Right lobe of liver (tissue), 6 donors: ENCODE data around the gene DAPK2. TPM values are rescaled to one million over a fixed set of nuclear protein-coding genes. Genes with fewer than 3 reads are reported as not detected.

ENCODE experiments used
- ATAC-seq, 4 donors: fragments of 200-7000 bp; cut with Tn5 transposase; one replicate each; pipeline ENCODE4 v1.9.1; 2020; ENCODE audit warnings: mild to moderate bottlenecking in 4 of 4, moderate library complexity in 4 of 4
- DNase-seq, 3 donors: peaks; one replicate each; pipeline ENCODE4 v3.0.0-alpha.2; 2020
- H3K27ac ChIP-seq, 3 donors: fragments of 200-600 bp; one replicate each; pipeline ENCODE4 v1.8.0; 2022
- H3K27me3 ChIP-seq, 2 donors: fragments of 200-600 bp; one replicate each; pipeline ENCODE4 v1.8.0; 2022
- H3K36me3 ChIP-seq, 4 donors: fragments of 200-600 bp; sonication (generic) in 1 of 4; one replicate each; pipeline versions ENCODE4 v1.5.1 to v1.8.0; 2017 to 2022; ENCODE audit warnings: control low read depth in 1 of 4
- H3K4me1 ChIP-seq, 4 donors: fragments of 200-600 bp; sonication (generic) in 1 of 4; one replicate each; pipeline versions ENCODE4 v1.5.1 to v1.8.0; 2017 to 2022; ENCODE audit warnings: control low read depth in 1 of 4
- H3K4me3 ChIP-seq, 3 donors: fragments of 200-600 bp; one replicate each; pipeline ENCODE4 v1.8.0; 2022
- H3K9me3 ChIP-seq, 4 donors: fragments of 200-600 bp; sonication (generic) in 1 of 4; one replicate each; pipeline versions ENCODE4 v1.5.1 to v1.8.0; 2017 to 2022; ENCODE audit warnings: control low read depth in 1 of 4
- POLR2A ChIP-seq: fragments of 450-650 bp; IDR thresholded peaks from one replicate; pipeline ENCODE4 v1.6.1; 2017; ENCODE audit warnings: antibody characterized with exemption, mild to moderate bottlenecking
- WGBS: methylation state at CpG from one replicate; pipeline ENCODE4 v1.1.6; 2018; ENCODE audit warnings: low coverage, low lambda C conversion rate; ENCODE audit not compliant: insufficient coverage; ENCODE audit errors: missing lambda C conversion rate; 5-methylcytosine and 5-hydroxymethylcytosine counted together
- intact Hi-C, 2 donors: fragments of 100-400 bp; cut with DNase I; formaldehyde crosslinking; loops; one replicate each; pipeline versions ENCODE4 v1.11.2 to v1.14.1; 2022
- total RNA-seq, 6 experiments: library from RNA; depleted of rRNA in 2 of 6; stranded (reverse); fragments of >200 nt in 2 of 6; fragmentation: NEBNext Ultra II Directional in 3 of 6; extraction: Animal tissue kit (Norgen Biotek cat#: 25700) in 3 of 6; gene quantifications; one replicate each; pipeline versions ENCODE4 v1.1.0 to v1.2.4, GENCODE V29; 2016 to 2023
- TF ChIP-seq, protein P1 (sequence below), 4 donors: fragments of 200-600 bp in 3 of 4; fragments of 450-650 bp in 1 of 4; IDR thresholded peaks; one replicate each; pipeline versions ENCODE4 v1.5.1 to v1.8.0; 2016 to 2022; ENCODE audit warnings: antibody characterized with exemption in 4 of 4, mild to moderate bottlenecking in 2 of 4
- donor health status: DM: no; HTN: yes; CAD: no.
- donor health status: DM: no; HTN: no; CAD: no.
- donor health status: DM: no; HTN: no; CAD: no.
- donor health status: DM: no; HTN: yes; CAD: no.
- donor health status: DM: no; HTN: yes; CAD: no.

Gene DAPK2
- total RNA-seq, 6 experiments from 2014 or later, result 1.5 to 11.5 (median 4.7) TPM

DNA sequence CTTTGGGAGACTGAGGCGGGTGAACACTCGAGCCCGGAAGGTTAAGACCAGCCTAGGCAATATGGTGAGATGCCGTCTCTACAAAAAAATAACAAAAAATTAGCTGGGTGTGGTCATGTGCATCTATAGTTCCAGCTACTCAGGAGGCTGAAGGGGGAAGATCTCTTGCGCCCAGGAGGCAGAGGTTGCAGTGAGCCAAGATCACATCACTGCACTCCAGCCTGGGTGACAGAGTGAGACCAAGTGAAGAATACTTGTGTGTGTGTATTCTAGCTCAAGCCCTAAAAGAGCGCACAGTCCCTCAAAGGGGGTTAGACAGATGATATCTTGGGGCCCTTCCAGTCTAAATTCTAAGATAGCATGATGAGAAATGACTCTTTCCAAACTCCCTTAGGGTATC lies 23.7 kb downstream of the DAPK2 start:
- Histone ChIP-seq H3K27ac (no peak overlapping the region), H3K4me3 (no peak overlapping the region), H3K36me3 (no peaks in the 10 kb centered on the region), H3K9me3 (no peaks in the 10 kb centered on the region), H3K27me3 (no peaks in the 10 kb centered on the region), H3K4me1 (peaks cover 0 to 45% (median 16%) of the 10 kb centered on the region in 4 donors)
- intact Hi-C loops, result no loop called here
- 100% methylated on average over 4 of the region's 6 CpGs for WGBS
- DNase-seq (no peak), ATAC-seq (no peak)
- TF ChIP-seq POLR2A, result no peak
- TF ChIP-seq, protein P1, sequence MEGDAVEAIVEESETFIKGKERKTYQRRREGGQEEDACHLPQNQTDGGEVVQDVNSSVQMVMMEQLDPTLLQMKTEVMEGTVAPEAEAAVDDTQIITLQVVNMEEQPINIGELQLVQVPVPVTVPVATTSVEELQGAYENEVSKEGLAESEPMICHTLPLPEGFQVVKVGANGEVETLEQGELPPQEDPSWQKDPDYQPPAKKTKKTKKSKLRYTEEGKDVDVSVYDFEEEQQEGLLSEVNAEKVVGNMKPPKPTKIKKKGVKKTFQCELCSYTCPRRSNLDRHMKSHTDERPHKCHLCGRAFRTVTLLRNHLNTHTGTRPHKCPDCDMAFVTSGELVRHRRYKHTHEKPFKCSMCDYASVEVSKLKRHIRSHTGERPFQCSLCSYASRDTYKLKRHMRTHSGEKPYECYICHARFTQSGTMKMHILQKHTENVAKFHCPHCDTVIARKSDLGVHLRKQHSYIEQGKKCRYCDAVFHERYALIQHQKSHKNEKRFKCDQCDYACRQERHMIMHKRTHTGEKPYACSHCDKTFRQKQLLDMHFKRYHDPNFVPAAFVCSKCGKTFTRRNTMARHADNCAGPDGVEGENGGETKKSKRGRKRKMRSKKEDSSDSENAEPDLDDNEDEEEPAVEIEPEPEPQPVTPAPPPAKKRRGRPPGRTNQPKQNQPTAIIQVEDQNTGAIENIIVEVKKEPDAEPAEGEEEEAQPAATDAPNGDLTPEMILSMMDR (IDR thresholded peaks at IDR 0.05), result no peak

DNA sequence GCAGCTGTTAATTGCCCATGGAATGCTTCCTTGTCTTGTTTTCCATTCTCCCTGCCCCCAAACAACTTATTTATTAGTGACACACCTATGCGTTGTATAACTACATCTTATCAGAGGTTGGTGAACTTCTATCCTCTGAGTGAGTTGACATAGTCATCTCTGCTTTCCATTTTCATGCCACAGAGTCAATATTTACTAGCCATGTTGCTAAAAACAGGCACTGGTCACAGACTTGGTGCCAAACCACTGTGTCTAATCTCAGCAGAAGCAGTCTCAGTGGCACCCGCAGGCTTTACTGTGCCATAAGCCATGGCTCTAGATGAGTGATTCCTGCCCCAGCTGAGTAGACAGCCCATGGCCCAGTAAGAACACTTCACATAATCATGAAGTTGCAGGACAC lies 26.5 kb downstream of the DAPK2 start:
- WGBS, result 29% methylated on average over 2 of the region's 2 CpGs
- intact Hi-C loops, result no loop called here
- ATAC-seq, result peak; percentile 74 to 85 (median 80)
- DNase-seq, result peak; percentile 55 to 70 (median 68)
- Histone ChIP-seq H3K27me3 (no peaks in the 10 kb centered on the region), H3K4me3 (no peak overlapping the region), H3K27ac (peak overlapping the region in 1 of 3 donors; percentile 30), H3K36me3 (no peaks in the 10 kb centered on the region), H3K9me3 (no peaks in the 10 kb centered on the region), H3K4me1 (peaks cover 0 to 42% (median 13%) of the 10 kb centered on the region in 4 donors)
- TF ChIP-seq, protein P1 (IDR thresholded peaks at IDR 0.05), result no peak
- TF ChIP-seq POLR2A, result no peak

DNA sequence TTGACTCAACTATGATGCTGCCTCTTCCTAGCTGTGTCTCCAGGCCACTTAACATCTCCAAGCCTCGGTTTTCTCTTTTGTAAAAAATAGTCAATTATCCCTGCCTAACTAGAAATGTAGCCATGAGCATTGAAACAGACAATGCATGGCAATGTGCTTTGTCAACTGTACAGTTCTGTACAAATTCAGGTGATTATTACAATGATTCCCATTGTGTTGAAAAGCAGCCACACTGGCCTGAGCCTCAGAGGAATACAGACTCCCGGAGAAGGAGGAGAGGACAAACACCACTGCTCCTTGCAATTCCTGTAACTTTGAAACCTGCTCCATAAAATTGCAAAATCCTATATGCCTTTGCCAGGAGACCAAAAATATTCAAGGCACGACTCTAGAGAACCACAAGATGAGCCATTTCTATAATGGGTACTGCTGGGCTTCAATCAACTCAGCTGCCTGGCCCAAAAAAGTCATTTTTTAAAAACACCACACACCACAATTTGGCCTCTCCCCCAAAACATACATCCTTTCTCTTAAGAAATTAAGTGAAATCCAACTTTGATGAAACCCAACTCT lies 28.6 kb downstream of the DAPK2 start:
- 79% methylated on average over 2 of the region's 3 CpGs for WGBS
- TF ChIP-seq, protein P1 (IDR thresholded peaks at IDR 0.05), result no peak
- TF ChIP-seq POLR2A, result no peak
- intact Hi-C loops, result no loop called here
- ATAC-seq (no peak), DNase-seq (no peak)
- H3K27me3 ChIP-seq, result no peaks in the 10 kb centered on the region
- H3K9me3 ChIP-seq, result no peaks in the 10 kb centered on the region
- H3K4me1 ChIP-seq, result peaks cover 0 to 49% (median 14%) of the 10 kb centered on the region in 4 donors
- no peak overlapping the region for H3K27ac ChIP-seq
- no peak overlapping the region for H3K4me3 ChIP-seq
- H3K36me3 ChIP-seq, result no peaks in the 10 kb centered on the region

DNA sequence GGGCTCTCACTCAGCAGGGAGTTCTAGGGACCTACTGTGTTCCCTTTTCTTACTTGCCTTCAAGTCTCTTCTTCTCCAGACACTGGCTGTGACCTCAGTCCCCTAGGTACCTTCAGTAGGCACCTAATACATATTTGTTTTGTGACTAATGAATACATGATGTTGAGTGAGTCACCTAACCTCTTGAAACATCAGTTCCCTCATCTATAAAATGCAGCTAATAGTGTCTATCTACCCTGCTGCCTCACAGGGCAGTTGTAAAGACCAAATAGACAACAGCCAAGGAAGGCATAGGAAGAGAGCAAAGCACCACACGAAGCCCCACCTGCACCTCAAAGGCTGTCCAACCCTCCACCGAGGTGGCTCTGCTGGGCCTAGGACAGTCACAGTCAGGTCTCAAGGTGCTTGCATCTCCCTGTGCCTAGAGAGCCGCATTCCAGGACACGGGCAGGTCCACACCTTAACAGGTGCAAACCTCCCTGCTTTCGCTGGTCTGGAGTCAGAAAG lies 29.1 kb downstream of the DAPK2 start:
- ATAC-seq (peak in 1 of 4 donors; percentile 65), DNase-seq (no peak)
- Histone ChIP-seq H3K4me3 (no peak overlapping the region), H3K36me3 (no peaks in the 10 kb centered on the region), H3K9me3 (no peaks in the 10 kb centered on the region), H3K4me1 (peaks cover 0 to 49% (median 14%) of the 10 kb centered on the region in 4 donors), H3K27me3 (no peaks in the 10 kb centered on the region), H3K27ac (no peak overlapping the region)
- intact Hi-C loops, result no loop called here
- WGBS, result 92% methylated on average over 2 of the region's 5 CpGs
- no peak for TF ChIP-seq POLR2A
- TF ChIP-seq, protein P1 (IDR thresholded peaks at IDR 0.05), result no peak
